HUDEP-2 (cell line): ENCODE data around the gene BCL7A.
"Not testable (repeated sequence)": the region's sequence is repeated elsewhere in the genome, so short reads cannot be mapped to it uniquely, and the experiment has no call there.

ENCODE experiments used
- DNase-seq, 76 experiments: peaks; one replicate each; lab custom pipeline; 2025; ENCODE audit not compliant: unreplicated experiment in 76 of 76; lab: John Stamatoyannopoulos, UW

BCL7A gene

GRCh38 chr12:122024132-122024785, 2.6 kb downstream of the BCL7A start:
- peak in 12 of 76 experiments; percentile 3 to 26 (median 12) for DNase-seq

DNA sequence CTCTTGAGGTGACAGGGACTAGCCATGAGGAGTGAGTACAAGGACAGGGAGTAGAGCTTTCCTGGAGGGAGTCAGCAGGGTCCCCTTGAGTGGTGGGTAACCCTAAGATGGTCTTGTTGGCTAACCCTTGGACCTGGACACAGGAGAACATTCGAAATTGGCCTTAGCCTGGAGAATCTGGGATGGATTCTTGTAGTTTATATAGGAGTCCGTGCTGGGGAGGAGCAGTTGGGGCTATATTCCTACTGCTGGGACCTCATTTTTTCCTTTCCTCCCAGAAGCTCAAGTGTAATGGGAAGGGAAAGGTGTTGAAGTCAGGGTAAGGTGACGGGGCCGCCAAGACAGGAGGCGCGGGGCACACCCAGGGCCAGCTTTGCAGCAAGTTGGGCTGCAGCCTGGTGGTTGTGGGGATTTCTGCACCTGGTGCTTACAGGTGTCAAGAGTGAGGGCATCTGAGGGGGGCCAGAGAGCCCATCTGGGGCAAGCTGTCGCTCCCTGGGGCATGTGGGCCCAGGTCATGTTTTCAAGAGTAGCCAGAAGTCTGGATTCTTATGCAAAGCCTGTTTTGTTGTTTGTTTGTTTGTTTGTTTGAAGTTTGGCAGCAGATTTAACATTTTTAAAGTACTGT, 5.1 kb downstream of the BCL7A start:
- no peak for DNase-seq

GRCh38 chr12:122028165-122028904, 6.7 kb downstream of the BCL7A start:
- DNase-seq, result no peak

DNA sequence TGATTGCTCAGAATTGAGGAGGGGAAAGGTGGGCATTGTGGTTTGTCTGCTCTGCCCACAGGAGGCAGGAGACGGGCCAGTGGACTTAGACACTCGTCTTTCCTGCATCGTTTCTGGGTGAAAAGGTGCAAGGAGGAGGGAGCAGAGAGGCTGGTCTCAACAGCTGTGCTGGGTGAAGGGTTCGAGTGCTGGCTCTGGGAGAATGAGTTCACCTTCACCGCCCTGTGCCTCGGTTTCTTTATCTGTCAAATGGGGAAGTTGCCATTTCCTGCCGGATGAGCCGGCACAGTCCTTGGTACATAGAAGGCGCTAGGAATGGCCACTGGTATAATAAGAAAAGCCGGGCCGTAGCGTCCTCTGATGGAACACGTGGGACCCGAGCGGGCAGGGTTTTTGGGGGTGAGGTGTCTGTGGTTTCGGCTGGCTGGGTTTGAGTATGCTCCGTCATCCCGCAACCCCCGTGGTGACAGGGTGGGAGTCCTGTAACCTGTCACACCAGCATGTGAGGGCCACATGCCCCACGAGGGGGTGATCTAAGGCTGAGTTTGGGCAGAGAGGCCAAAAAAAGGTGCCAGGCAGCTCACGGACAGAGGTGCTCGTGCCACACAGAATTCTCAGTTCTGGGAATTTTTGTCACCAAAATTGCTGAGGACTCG, 7.3 kb downstream of the BCL7A start:
- no peak for DNase-seq

DNA sequence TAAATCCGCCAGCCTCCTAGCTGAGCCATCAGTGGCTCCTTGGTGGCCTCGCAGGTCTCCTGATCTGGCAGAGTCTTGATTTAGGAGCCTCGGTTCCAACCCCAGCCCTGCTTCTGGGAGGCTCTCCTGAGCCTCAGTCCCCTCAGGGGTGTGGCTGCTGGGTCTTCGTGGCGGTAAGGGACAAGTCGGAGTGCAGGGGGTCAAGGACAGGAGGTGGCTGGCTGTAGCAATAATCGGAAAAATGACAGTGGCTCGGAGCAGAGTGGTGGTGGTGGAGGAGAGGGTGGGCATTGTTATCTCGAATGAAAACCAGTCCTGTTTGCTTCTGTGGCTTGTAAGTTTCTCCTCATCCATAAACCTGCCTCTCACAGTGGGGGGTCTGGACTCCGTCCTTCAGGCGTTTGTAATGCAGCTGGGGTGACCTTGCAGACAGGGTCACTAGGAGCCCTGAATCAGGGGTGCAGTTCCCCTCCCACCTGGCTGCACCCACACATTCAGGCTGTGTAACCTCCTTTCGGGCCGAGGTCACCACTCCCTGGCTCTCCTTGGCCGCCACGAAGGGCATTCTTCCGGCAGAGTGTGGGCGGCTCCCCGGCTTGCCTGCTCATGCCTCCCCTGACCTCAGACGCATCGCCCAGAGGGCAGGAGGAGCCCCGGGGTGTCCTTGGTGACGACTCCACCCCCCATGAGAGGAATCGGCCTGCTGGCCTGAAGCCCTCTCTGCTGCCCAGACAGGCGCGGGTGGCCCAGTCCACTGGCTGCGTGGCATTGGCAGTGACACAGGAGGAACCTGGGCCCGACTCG, 8.1 kb downstream of the BCL7A start:
- DNase-seq, result peak in 38 of 76 experiments; percentile 6 to 66 (median 38)

- DNase-seq, result peak in 12 of 76 experiments; percentile 4 to 66 (median 40)
Measured at GRCh38 chr12:122030424-122031035, 8.8 kb downstream of the BCL7A start.

DNA sequence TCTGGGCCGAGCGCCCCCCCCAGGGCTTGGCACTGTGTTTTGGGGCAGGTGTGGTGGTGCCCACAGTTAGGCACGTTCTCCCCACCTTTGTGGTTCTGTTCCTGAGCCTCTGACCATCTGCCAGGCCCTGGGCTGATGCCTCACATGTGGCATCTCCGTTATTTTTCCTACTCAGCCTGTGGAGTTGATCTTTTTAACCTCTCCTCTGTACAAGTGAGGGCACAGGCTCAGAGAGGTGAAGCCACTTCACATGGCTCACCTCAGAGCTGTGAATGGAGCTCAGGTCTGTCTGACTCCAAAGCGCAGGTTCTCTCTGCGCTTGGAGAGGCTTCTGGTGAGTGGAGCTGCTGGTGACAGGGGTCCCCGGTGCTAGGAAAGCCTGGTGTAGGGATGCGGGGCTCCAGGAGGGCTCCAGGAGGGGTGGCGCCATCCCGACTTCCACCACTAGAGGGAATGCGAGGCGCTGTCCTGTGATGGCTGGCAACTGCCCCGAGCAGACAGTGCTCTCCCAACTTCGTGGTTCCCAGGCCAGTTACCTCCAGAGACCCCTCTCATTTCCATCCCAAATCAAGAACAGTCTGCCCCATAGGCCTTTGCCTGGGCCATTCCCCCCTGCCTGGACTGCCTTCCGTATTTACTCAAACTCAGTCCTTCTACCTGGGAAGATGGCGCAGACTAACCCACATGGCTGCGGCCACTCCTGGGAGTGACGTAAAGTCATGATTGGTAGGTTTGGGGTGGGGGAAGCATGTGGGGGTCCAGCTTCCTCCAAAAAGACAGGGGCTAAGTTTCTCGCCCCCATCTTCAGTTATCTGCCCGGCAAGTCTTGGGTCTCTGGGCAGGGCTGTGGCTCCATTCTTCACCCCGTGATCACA, 9.9 kb downstream of the BCL7A start:
- peak in 44 of 76 experiments; percentile 7 to 62 (median 28) for DNase-seq

- no peak for DNase-seq
Measured at GRCh38 chr12:122032580-122032979, 10.9 kb downstream of the BCL7A start.

DNA sequence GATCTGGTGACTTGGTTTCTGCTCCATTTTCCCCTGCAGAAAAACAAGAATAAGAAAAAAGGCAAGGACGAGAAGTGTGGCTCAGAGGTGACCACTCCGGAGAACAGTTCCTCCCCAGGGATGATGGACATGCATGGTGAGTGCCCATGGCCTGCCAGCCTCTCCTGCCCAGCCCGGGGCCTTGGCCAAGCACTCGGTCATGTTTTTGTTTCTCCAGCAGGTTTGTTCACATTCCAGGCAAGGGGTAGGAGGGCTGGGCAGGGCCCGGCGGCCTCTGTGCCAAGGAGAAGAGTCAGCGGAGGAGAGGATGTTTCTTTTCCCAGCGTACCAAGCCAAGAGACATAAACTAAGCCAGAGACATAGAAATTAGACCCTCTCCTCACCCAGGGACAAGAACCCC, 13.6 kb downstream of the BCL7A start:
- DNase-seq, result no peak

DNA sequence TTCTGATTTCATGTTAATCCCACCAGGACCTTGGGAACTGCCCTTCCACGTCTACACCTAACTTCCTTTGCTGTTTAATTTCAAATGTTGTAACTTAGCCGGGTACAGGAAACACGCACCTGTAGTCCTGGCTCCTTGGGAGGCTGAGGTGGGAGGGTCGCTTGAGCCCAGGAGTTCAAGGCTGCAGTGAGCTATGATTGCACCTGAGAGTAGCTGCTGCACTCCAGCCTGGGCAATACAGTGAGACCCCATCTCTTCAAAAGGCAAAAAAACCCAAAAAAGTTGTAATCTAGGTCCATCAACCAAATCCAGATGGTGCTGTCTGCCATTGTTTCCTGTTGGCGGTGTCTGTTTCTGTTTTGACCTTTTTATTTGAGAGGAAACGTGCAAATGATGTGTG, 14.5 kb downstream of the BCL7A start:
- no peak for DNase-seq

DNA sequence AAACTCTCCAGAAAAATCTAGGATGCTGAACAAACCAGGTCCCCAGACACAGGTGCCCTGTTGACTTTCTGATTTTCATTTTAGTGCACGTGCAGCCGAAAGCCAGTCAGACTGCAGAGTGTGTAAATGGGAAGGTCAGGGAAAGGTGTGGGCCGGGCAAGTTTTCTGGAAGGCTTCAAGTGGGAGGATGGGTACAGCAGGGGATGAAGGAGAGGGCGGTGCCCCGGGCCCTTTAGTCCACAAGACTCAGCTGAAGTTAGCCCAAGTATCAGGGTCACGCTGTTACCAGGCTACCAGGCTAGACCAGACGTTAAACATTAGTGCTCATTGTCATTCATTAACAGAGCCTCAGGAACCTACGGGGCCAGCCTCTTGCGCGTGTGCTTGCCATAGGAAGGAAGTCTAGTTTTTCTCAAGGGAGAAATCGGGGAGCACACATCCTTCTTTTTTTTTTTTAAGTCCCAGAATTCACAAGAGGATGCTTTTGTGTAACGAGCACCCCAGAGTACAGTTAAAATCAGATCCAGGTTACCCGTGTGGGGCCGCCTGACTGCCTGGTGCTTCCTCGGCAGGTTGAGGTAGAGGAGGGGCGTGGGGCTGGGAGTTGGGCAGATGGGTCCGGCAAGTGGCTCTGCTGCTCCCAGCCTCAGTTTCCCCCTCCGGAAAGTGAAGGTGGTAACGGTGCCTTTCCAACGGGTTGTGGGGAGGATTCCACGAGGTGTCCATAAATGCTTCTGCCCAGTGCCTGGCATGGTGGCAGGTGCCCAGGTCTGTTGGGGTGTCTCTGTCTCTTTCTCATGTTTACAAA, 19.1 kb downstream of the BCL7A start:
- no peak for DNase-seq

DNA sequence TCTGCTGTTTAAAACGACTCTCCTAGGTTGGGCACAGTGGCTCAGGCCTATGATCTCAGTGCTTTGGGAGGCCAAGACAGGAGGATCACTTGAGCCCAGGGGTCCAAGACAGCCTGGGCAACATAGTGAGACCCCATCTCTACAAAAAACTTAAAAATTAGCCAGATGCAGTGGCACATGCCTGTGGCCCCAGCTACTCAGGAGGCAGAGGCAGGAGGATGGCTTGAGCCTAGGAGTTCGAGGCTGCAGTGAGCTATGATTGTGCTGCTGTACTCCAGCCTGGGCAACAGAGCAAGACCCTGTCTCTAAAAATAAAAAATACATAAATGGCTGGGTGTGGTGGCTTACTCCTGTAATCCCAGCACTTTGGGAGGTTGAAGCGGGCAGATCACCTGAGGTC, 19.8 kb downstream of the BCL7A start:
- DNase-seq, result not testable (repeated sequence)

GRCh38 chr12:122042910-122043309, 21.2 kb downstream of the BCL7A start:
- DNase-seq, result no peak

DNA sequence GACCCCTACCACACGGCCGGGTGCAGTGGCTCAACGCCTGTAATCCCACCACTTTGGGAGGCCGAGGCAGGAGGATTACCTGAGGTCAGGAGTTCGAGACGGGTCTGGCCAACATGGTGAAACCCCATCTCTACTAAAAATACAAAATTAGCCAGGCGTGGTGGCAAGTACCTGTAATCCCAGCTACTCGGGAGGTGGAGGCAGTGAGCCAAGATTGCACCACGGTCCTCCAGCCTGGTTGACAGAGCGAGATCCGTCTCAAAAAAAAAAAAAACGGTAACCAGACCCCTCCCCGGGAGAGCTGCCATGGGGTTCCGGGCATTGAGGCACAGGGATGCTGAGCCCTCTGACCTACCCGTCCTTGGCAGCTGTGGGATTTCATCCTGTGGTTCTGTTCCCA, 21.8 kb downstream of the BCL7A start:
- no peak for DNase-seq

DNA sequence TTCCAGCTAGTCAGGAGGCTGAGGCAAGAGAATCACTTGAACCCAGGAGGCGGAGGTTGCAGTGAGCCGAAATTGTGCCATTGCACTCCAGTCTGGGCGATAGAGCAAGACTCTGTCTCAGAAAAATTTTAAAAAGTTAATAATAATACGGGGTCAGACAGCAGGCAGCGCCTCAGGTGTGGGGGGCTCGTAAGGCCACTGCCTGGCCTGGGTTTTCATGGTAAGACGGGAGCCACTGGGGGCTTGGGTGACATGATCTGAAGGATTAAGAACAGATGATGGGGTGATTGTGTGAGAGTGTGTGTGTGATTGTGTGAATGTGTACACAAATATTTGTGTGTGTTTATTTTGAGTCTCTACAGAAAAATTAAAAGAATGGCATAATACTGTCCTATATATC, 23.6 kb downstream of the BCL7A start:
- DNase-seq, result no peak

GRCh38 chr12:122046145-122046544, 24.5 kb downstream of the BCL7A start:
- no peak for DNase-seq

DNA sequence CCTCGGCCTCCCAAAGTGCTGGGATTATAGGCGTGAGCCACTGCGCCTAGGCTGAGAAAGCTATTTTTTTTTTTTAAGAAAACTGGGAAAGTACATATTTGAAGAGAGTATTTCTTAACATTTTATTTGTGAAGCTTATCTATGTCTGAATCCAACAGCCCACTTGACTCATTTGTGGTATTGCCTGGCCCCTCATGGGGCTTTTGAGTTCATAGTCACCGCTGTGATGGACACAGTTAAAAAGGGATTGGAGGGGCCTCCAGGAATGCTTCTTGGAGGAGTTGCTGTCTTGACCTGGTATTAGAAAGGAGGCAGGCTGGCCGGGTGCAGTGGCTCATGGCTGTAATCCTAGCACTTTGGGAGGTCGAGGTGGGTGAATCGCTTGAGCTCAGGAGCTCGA, 26.5 kb downstream of the BCL7A start:
- no peak for DNase-seq

- DNase-seq, result no peak
Measured at GRCh38 chr12:122049827-122050226, 28.1 kb downstream of the BCL7A start.
